LoVo (cell line): ENCODE measurements around the gene GHR.
A peak's percentile ranks its signal among the peaks of the same experiment; 100 is the strongest.
"Not testable (repeated sequence)": the region's sequence is repeated elsewhere in the genome, so short reads cannot be mapped to it uniquely, and the experiment has no call there.

ENCODE experiments used
- DNase-seq: peaks from one replicate; pipeline ENCODE4 v3.0.0-alpha.2; 2016; ENCODE audit warnings: low spot score

The GHR gene

GRCh38 chr5:42645138-42645537 is 221.9 kb downstream of the GHR start:
- no peak for DNase-seq

DNA sequence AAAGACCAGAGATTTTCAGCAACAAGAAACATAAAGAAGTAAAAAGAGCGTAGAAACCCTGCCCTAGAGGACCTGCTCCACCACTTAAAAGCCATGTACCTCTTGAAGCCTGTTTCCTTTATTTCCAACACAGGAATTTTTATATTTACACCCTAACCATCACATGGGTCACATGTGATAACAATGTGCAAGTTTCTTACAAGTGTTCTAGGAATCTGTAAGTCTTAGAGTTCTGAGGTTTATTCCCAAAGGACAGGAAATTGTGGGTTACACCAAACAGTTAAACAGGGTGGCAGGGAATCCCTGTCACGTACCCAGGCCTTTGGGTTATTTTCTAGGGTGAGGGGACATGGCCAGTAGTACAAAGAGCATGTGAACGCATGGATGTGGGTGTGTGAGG is 224.8 kb downstream of the GHR start:
- DNase-seq: no peak

GRCh38 chr5:42648915-42649314 is 225.7 kb downstream of the GHR start:
- DNase-seq: no peak

GRCh38 chr5:42650084-42650483 is 226.8 kb downstream of the GHR start:
- DNase-seq: no peak

GRCh38 chr5:42653705-42654104 is 230.5 kb downstream of the GHR start:
- DNase-seq: no peak

DNA sequence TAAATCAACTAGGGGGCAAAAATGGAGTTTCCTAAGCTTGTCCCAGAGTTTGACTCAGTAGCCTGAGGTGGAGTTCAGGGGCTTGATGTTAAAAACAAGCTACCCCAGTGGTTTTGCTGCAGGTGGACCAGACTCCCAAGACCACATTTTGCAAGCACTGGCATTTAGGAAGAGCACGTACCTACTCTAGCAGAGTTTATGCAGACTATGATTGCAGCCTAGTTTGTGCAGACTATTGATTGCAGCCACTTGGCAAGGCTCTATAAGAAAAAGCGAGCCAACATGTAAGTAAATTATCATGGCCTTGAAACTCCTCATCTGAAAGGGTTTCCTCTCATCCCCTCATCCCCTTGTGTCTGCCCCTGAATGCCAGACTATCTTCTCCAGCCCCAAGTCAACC is 231.4 kb downstream of the GHR start:
- no peak for DNase-seq

GRCh38 chr5:42655982-42656650 is 232.9 kb downstream of the GHR start:
- DNase-seq: no peak

GRCh38 chr5:42656651-42657015 is 233.4 kb downstream of the GHR start:
- DNase-seq: peak; percentile 32

GRCh38 chr5:42659869-42660268 is 236.6 kb downstream of the GHR start:
- DNase-seq: not testable (repeated sequence)

DNA sequence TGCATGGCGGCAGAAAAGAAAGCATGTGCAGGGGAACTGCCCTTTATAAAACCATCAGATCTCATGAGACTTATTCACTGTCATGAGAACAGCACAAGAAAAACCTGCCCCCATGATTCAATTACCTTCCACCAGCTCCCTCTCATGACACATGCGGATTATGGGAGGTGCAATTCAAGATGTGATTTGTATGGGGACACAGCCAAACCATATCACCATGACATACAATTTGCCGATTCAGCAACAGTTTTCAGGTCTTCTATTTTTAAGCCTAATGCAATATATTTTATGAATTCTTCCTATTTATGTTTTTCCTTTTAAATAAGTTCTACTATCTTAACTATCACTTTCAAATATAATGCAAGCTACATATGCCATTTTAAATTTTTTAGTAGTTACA is 242.6 kb downstream of the GHR start:
- DNase-seq: no peak

DNA sequence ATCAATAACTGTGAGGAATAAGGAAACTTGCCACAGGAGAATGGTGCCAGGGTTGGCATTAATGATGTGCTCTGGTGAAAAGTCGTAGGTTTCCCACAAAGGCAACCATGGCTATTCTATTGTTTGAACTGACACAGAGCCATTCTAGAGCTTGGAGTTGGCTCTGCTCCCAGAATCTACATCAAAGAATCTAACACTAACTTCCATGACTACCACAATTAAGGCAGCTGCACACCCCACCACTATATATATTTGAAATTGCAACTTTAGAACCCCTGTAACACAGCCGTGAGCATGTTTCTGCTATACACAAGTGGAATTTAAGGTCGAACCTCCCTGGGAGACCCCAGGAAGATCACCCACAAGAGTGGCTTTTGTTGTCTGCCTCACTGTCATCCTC is 243.6 kb downstream of the GHR start:
- DNase-seq: no peak

GRCh38 chr5:42668254-42668653 is 245.0 kb downstream of the GHR start:
- DNase-seq: no peak

DNA sequence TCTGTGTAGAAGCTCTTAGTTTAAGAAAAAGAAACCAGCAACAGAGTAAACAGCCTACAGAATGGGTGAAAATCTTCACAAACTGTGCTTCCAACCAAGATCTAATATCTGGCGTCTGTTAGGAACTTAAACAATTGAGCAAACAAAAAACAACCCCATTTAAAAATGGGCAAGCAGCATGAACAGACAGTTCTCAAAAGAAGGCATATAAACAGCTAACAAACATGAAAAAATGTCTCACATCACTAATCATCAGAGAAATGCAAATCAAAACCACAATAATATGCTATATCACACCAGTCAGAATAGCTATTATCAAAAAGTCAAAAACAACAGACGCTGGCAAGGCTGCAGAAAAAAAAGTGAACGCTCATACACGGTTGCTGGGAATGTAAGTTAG is 249.7 kb downstream of the GHR start:
- no peak for DNase-seq

DNA sequence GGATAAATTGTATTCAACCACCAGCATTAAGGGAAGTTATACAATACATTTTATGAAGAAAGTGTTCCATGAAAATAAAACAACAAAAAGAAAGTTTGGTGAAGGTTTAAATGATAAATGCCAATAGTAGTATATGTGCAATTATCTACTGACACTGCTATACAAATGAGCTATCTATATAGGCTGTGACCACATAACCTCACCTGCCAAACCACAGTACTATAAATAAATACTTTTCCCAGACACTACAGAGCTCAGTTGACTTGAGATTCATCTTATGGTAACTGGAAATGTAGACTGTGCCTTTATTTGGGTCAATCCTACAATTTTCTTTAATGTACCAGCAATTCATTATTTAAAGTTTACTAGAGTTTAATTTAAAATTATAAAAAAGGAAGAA is 252.4 kb downstream of the GHR start:
- DNase-seq: no peak

DNA sequence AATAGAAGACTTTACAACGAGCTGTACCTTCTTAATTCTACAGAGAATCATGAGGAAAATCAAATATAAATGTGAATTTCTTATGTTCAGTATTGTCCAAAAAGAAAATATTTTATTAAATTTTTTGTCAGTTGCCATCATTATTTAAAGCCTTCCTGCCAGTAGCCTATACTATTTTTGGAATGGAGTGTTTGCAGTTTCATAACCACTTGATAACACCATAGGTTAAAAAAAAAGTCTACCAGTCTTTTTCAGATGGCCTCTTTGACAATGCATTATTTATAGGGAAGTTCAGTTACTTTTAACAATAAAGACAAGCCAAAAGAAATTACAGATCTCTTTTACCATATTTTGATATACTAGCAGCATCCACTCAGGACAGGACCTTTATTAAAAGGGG is 253.1 kb downstream of the GHR start:
- no peak for DNase-seq

DNA sequence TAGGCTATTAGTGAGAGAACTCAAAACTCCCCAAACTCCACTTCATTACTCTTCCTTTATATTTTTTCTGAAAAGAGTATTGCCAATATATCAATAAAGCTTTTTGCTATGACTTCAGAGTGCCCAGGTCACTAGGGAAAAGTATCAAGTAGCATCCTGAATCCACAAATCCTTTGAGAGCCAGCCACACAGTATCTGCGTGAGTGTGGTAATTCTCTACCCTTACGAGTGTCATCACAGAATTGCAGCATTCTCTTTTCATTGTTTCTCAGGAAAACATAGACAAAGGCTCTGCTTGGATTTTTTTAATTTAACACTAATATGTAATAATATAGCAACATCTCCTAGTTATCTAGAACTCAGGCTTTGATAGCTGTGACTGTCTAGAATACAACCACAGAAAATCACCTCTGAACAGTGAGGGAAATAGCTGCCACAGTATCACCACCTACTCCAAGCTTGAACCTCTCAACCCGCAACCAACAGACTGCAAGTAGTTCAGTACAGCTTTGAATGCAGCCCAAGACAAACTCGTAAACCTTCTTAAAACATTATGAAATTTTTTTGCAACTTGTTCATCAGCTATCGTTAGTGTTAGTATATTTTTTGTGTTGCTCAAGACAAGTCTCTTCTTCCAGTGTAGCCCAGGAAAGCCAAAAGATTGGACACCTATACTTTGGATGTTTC is 254.1 kb downstream of the GHR start:
- no peak for DNase-seq

DNA sequence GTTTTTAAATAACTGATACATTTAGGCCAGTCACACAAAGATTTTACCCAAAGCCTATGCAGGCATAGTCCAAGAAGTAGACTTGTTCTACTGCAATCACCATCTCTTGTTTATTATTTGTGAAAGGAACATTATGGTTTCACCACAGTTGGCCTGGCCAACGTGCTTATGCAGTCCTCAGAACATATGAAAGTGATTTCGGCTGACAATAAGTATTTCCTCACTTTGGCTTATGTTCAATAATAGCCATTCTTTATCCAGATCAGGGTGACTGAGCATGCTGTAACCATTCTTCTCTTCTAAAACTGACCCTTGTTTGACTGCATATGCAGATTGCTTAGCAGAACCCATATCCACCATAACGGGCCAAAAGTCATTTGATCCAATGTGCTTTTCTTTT is 256.8 kb downstream of the GHR start:
- DNase-seq: no peak

DNA sequence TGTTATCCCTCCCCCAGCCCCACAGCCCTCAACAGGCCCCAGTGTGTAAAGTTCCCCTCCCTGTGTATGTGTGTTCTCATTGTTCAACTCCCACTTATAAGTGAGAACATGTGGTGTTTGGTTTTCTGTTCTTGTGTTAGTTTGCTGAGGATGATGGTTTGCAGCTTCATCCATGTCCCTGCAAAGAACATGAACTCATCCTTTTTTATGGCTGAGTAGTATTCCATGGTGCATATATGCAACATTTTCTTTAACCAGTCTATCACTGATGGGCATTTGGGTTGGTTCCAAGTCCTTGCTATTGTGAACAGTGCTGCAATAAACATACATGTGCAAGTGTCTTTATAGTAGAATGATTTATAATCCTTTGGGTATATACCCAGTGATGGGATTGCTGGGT is 261.8 kb downstream of the GHR start:
- not testable (repeated sequence) for DNase-seq

GRCh38 chr5:42689391-42689790 is 266.2 kb downstream of the GHR start:
- DNase-seq: no peak

DNA sequence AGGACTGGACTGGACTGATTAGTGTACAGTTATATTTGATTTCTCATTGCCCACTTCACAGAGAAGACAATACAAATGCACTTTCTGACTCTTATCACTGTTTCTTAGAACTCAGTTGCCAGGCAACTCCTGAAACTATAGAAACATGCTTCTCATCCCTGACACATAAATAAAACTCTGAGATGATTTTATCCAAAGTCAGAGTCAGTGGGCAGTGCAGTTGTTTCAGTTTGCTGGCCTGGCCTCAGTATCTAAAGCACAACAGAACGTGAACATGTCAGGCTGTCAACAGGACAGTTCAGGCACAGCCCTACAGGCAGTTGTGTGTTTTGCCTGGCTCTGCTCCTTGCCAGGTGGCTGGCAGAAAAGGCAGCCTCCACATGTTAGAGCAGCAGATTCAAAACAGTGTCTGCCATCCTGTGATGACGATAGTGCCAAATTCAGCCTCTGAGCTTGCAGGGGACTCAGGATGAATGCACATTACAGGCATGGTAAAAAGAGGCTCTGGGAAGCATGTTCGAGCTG is 268.2 kb downstream of the GHR start:
- no peak for DNase-seq

DNA sequence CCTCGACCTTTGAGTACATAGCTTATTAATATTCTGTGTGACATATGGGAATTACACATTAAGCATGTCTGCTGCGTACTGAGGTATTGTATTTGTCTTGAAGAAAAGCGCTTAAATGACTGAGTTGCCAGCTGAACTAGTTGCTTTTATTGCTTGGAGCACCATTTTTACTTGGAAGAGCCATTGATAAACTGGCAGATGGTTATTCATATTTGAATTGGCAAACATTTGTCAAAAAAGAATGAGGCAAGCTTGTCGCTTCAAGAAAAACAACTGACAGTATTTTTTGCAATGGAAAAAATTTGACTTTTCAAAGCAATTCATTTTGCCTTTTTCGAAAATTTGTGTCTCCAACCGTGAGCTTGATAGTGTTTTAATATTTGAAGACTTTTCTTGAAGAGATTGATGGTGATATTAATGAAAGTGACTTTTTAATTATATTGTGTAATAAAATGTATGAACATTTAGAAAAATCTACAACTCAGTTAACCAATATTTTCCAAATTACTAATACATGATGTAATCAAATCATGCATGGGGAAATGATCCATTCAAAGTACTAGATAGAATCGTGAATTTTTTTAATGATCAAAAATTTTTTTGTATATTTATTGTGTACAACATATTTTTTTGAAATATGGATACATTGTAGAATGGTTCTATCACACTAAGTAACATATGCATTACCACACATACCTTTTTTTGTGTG is 278.3 kb downstream of the GHR start:
- DNase-seq: no peak

DNA sequence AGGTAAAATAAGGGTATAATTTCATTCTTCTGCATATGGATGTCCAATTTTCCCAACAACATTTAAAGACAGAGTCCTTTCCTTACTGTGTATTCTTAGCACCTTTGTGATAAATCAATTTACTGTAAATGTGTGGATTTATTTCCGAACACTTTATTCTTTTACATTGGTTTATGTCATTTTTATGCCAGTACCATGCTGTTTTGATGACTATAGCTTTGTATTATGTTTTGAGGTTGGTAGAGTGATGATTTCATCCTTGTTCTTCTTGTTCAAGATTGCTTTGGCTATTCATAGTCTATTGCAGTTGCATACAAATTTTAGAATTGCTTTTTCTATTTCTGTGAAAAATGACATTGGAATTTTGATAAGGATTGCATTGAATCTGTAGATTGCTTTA is 280.0 kb downstream of the GHR start:
- no peak for DNase-seq

GRCh38 chr5:42715785-42716184 is 292.5 kb downstream of the GHR start:
- no peak for DNase-seq
